ENCODE measurements around the gene VAPA.
"Not testable (repeated sequence)": the region's sequence is repeated elsewhere in the genome, so short reads cannot be mapped to it uniquely, and the experiment has no call there.

Gene VAPA

DNA sequence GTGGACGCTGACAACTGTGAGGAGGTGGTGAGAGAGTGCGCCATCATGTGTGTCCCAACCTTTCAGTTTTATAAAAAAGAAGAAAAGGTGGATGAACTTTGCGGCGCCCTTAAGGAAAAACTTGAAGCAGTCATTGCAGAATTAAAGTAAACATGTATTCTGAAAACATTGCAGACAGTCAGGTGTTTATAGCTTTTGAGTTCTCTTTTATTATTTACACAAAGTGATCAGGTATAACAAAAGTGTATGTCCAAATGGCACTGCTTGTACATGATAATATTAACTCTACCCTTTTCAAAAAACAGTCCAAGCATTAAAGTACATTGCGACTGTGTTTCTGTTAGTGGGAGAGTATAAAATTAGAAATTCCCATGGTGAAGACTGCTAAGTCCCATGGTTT is 25.8 kb upstream of the VAPA start:
- DNase-seq = no peak

DNA sequence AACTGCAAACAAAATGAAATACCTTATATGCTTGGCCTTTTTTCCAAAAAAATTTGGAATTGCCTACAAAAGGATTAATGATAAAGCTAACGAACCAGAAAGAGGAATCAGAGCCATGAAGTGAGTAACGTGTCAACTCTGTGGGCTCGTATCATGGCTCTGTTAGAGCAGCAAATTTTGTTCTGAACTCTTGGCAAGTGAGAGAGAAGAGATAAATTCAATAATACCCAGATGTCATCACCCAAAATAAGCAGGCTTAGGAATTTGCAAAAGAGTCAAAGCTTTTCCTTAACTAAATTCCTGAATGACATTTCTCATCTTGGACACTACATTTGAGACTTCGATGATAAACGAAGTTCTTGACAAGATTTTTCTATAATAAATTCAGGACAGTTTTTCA is 23.6 kb upstream of the VAPA start:
- DNase-seq = no peak

DNA sequence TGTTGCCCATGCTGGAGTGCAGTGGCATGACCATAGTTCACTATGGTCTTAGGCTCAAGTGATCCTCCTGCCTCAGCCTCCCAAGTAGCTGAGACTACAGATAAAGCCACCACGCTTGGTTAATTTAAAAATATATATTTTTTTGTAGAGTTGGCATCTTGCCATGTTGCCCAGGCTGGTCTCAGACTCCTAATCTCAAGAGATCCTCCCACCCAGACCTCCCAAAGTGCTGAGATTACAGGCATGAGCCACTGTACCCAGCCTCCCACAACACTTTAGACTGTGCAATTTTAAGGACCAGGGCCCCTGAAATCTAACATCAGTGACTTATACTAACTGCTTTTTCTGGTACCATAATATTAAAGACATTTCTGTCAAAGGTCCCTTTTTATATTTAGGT is 22.9 kb upstream of the VAPA start:
- DNase-seq = no peak

DNA sequence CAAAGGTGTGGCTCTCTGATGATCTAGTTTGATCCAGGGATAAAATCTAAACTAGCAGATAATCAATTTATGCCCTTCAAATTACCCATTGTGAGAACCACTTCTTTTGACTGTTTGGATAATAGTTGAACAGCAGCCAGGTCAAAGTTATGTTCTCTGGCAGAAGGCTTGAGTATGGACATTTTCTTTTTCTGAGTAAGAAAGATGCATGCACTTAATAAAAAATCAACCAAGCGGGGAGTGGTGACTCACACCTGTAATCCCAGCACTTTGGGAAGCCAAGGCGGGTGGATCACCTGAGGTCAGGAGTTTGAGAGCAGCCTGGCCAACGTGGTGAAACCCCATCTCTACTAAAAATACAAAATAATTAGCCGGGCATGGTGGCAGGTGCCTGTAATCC is 22.3 kb upstream of the VAPA start:
- DNase-seq = not testable (repeated sequence)

DNA sequence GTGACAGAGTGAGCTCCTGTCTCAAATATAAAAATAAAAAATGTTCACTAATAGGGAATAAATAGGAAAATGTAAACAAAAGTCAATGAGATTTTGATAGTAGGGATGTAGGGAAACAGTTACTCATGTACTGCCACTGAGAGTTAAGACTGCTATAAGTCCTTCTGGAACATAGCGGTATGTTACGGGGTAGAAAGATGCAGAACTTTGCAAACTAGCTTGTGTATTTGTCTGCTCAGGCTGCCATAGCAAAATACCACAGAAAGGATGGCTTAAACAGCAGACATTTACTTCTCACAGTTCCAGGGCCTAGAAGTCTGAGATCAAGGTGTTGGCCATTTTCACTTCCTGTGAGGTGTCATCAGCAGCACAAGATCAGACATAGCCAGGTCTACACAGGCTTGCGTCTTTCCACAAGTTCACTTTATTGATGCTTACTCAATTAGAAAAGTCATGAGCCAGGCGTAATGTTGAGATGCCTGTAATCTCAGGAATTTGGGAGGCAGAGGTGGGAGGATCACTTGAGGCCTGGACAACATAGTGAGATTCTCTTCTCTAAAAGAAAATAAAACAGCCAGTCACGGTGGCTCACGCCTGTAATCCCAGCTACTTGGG is 19.3 kb upstream of the VAPA start:
- no peak for DNase-seq

DNA sequence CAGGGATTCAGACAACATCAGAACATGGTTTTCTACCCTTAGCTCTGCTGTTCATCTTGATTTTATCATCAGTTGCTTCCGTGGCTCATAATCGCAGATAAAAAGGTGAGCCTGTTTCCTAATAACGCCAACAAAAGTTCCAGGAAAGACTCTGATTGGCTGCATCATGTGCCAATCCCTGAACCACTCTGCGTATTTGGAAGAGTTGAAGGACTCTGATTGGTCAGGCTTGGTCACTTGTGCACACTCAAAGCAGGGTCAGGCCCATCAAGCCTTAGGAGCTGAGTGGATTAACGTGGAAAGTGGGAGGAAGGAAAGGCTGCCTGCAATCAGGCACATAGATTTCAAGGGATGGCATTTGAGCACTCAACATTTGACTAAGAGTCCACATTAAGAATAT is 16.7 kb upstream of the VAPA start:
- DNase-seq = no peak

DNA sequence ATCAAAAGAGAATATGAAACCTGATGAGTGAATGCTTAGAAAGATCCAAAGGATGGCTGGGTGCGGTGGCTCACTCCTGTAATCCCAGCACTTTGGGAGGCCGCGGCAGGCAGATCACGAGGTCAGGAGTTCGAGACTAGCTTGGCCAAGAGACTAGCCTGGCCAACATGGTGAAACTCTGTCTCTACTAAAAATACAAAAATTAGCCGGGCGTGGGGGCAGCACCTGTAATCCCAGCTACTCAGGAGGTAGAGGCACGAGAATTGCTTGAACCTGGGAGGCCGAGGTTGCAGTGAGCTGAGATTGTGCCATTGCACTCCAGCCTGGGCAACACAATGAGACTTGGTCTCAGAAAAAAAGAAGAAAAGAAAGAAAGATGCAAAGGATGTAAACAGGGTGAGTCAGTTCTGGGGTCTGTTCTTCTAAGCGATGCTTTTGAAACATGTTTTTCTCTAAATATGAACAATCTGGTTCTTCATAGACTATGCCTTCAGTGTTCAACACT is 16.0 kb upstream of the VAPA start:
- DNase-seq = not testable (repeated sequence)

DNA sequence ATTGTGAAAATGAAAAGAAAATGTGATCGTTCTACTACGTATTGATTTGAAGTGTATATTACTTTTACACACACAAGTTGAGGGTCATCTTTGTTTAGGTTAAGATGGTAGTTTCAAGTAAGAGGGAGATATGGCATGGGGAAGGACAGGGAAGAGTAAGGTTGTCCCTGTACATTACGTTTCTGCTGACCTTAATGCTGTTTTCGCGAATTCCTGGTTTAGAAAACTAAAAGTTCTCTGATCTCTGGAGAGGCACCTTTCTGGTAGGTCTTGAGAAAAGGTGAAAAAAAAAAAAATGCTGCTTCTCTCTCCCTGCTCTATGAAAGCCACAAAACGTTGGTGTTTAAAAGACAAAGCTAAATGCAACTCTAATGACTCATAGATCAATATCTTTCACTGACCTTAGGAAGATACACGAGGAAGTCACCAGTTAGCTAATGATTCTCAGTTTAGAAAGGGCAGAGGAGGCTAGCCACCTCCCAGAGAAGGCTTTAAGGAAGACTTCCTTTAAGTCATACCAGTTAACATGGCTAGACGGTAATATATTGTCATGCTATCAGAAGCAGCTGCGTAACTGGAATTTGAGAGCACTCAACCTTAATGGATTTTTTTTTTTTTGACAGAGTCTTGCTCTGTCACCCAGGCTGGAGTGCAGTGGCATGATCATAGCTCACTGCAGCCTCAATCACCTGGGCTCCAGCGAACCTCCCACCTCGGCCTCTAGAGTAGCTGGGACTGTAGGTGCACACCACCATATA is 14.8 kb upstream of the VAPA start:
- DNase-seq = no peak

DNA sequence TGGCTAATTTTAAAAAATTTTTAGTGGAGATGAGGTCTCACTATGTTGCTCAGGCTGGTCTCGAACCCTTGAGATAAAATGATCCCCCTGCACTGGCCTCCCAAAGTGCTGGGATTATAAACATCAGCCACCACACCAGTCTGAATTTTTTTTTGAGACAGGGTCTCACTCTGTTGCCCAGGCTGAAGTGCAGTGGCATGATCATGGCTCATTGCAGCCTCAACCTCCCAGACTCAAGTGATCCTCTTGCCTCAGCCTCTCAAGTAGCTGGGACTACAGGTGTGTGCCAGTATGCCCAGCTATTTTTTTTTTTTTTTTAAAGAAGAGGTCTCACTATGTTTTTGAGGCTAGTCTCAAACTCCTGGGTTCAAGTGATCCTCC is 14.3 kb upstream of the VAPA start:
- not testable (repeated sequence) for DNase-seq

DNA sequence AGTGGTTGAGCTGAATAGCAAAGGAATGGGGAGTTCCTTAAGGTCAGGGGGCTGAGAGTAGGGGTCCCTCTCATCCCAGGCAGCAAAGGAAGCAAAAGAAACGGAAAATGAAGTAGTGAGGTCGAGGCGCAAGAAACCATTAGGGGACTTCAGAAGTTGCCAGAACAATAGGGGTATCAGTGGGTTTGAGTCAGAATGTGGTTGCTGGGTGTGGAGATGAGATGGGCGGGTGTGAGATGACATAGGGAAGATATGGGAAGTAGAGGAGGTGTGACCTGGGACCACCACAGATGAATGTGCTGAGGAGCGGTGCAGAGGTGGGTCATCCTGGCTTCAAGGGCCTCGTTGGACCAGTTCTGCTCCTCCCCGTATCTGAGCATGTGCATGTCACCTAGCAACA is 13.1 kb upstream of the VAPA start:
- no peak for DNase-seq

DNA sequence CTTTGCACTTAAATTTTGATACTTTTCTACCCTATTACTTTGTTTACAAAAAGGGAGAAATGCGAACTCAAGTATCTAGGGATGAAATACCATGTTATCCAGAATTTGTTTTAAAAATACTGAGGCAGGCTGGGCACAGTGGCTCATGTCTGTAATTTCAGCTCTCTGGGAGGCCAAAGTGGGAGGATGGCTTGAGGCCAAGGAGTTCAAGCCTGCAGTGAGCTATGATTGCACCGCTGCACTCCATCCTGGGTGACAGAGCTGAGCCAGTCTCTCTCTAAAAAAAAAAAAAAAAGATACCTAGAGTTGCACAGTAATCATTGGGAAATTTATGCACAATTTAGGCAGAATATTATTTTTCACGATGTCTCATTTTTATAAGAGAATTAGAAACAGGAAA is 12.4 kb upstream of the VAPA start:
- no peak for DNase-seq

DNA sequence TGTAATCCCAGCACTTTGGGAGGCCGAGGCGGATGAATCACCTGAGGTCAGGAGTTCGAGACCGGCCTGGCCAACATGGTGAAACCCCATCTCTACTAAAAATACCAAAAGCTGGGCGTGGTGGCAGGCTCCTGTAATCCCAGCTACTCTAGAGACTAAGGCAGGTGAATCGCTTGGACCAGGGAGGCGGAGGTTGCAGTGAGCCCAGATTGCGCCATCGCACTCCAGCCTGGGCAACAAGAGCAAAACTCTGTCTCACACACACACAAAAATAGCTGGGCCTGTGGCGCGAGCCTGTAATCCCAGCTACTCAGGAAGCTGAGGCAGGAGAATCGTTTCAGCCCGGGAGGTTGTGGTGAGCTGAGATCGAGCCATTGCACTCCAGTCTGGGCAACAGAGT is 11.6 kb upstream of the VAPA start:
- DNase-seq = not testable (repeated sequence)

DNA sequence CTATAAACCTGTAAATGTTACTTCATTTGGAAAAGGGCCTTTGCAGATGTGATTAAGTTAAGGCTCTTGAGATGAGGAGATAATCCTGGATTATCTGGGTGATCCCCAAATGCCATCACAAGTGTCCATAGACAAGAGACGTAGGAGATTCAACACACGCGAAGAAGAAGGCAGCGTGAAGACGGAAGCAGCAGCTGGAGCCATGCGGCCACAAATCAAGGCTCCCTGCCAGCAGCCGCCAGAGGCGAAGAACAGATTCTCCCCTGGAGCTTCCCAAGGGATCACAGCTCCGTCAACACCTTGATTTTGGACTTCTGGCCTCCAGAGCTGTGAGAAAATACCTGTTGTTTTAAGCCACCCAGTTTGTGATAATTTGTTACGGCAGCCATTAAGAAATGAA is 11.0 kb upstream of the VAPA start:
- DNase-seq = no peak

DNA sequence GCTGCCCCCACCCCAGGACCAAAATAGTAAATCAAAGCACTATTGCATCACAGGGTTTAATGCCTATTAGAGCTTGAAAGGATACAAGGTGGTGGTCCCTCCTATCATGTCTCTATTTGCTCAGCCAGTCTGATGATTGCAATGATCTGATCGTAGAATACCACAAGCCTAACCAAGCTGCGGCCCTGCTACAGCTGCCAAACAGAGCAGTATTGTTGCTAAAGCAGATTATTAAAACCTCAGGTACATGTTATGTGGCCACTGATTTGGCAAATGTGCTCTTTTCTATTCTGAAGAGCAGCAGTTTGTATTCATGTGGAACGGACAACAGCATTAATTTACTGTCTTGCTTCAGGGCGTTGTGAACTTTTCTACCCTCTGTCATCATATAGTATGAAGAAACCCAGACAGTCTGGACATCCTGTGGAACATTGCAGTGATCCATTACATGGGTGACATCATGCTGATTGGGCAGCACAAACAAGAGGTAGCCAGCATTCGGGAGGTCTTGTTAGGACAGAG is 8.4 kb upstream of the VAPA start:
- DNase-seq = no peak

DNA sequence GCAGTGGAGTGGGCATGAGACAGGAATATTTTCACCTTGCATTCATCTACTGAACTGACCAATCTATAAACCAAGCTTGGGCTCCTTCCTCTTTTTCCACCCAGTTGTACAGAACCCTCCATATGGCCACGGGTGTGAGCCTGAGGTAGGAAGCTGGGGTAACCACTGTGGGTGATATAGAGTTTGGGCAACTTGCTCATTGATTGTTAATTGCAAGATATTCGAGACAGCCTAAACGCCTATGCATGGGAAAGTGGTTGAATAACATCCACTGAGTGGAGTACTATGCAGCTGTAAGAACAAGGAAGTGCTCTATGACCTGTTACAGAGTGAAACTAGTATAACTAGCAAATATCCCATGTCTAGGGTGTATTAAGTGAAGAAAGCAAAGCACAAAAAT is 7.3 kb upstream of the VAPA start:
- DNase-seq = no peak

DNA sequence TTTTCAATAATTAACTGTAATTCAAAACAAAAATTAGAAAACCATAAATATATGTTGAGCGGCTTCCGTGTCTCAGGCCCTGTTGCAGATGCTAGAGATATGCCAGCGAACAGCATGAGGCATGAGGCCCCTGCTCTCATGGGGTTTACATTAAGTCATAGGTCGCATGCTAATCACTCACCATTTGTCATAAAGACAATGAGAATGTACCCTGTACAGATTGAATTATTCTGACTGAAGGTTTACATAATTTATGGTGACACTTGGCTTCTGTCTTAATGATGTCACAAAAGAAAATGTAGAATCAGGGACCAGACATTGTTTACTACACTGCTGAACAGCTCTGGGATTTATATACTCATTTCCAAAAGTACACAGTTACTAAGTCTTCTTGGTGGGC is 5.9 kb upstream of the VAPA start:
- no peak for DNase-seq

DNA sequence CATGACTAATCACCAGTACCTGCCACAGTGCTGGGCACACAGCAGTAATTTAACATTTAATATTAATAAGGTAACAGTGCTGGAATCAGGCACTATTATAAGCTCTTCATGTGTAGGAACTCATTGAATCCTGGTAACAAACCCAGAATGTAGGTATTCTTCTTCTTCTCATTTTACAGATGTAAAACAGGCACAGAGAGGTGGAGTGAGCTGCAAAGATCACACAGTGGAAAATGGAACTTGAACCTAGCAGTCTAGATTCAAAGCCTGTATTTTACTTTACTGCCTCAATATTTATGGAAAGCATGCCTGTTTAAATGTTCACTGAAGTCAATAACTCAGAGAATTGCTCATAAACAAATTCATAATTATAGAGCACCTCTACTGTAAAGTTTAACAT is 3.7 kb upstream of the VAPA start:
- DNase-seq = no peak

DNA sequence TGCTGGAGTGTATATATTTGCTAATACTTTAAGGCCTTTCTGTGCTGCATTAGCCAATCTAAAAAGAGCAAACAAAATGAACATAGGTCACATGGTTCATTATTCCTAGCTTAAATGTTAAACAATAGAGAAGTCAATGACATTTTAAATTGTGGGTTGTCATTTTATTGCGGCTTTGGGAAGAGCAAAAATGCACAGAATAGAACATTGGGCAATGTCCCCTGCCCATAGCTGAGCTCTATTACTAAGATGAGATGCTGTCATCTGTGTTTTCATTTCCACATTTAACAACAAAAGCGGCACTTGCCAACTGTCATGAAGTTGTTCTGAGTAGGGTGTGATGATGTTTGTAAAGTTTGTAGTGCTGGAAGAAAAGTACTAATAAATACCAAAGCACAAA is 3.2 kb upstream of the VAPA start:
- DNase-seq = no peak

DNA sequence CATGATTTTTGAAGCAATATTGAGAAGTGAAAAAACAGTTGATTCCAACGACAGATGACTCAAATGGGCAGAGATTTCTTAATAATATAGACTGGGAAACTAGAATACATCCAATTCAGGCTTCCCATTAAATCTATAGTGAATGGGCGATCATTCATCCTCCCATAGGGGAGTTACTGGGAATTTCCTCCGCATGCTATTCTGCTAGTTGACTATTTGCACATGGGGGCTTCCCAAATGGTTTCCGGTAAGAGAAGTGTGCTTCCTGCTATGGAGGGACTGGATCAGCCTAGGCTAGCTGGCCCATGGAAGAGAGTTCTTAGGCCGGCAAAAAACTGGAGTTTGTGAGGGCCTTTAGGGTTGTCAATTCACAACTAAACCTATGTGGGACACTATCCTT is 2.6 kb upstream of the VAPA start:
- DNase-seq = no peak

DNA sequence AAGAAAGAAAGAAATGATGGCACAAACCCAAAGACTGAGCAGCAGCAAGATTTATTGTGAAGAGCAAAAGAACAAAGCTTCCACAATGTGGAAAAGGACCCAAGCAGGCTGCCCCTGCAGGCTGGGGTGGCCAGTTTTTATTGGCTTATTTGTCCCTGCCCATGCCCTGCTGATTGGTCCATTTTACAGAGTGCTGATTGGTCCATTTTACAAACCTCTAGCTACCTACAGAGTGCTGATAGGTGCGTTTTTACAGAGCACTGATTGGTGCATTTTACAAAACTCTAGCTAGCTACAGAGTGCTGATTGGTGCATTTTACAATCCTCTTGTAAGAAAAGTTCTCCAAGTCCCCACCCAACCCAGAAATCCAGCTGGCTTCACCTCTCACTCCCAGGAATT is 1.5 kb upstream of the VAPA start:
- DNase-seq = not testable (repeated sequence)

DNA sequence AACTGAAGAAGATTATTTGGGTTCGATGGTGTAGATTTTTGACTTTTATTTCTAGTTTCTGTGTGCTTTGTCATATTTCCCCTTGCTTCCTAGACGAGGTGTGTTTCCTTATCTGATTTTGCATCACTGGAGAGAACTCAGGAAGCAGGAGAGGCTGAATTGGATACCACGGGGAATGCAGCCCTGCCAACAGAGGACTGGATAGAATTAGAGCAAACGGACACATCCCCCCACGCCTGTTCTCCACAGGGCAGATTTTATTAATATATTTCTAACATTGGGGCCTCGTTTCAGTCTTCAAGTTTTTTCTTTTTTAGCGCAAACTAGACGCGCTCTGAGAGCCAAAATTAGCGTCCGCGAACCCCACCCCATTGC is 678 bp upstream of the VAPA start:
- no peak for DNase-seq

DNA sequence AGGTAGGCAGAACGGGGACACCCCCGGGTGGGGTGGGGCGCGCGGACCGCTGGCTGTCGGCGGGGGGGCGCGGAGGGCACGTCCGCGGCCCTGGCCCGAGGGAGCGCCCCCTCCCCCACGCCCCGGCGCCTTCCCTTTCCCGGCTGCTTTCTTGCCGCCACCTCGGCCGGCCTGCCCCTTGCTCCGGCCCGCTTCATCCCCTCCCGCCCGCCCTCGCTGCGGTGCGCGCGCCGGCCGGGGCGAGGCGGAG is 443 bp downstream of the VAPA start:
- no peak for DNase-seq

DNA sequence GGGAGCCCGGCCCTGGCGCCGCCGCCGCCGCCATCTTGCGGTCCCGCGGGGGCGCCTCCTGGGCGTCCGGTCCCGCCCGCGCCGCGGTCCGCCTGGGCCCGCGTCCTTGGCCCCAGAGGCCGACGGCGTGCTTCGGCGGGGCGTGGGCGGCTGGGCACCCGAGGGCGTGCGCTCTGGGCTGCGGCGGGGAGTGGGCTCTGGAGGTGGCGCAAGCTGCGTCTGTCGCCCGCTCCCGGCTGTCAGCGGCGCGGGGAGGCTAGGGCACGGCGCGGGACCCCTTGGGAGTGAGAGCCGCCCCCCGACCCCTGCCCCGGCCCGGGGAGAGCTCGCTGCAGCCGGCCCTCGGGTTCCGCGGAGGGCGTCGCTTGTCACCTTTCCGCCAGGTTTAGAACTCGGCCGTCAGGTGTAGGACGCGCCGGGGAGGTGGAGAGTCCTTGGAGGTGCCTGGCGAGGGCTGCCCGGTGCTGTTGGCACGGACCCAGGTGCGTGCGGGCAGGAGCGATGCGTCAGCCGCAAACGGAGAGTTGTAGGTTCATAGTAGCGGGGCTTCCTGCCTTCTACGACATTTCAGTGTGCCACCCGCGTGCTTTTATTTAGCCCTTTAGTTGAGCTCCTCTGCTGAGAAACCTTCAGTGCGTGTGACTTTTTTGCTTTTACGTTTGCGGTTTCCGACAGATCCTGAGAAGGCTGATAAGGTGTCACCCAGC is 921 bp downstream of the VAPA start:
- peak; percentile 68 for DNase-seq

DNA sequence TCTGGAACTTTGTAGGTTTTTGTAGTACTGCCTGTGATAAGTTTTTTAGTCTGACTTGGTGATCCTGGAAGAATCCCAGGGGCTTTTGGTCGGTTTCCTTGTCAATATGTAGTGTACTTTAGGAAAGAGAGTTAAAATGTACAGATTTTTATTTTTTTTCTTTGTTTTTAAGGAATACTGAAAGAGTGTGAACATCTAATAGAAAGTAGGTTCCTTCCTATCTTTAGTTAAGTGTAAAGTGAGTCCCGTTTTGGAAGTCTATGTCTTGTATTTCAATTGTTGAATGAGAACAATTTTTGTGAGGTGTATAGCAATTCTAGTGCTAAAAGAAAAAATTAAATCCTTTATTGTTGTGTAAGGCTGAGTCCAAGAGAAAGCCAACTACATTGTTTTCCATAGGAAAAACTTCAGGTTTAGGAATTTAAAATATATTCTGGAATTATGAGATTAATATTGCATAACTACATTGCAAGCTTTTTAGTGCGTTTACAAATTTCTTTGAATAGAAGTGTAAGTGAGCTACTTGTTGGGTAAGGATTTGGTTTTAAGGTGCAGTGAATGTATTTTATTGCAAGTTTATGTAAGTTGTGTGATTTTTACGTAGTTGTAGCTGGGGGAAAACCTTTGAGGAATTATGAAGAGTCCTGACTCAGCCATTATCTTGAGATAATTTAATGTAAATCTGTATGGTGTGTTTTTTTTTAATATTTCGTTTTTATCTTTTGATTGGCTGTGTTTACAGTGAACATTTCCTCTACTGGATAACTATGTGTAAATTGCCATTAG is 1.7 kb downstream of the VAPA start:
- no peak for DNase-seq

All from activated CD4-positive, alpha-beta T cell treated with anti-CD3 and anti-CD28 coated beads for 1 hour (primary cell).